Sigmoid colon (tissue), 7 donors: ENCODE measurements around the gene SYPL2. TPM values are rescaled to one million over a fixed set of nuclear protein-coding genes. Genes with fewer than 3 reads are reported as not detected.

ENCODE experiments used
- DNase-seq: peaks from one replicate; pipeline ENCODE4 v3.0.0-alpha.2; 2019
- H3K27ac ChIP-seq, 4 donors: fragments of 200-600 bp; sonication (generic); one replicate each; pipeline ENCODE4 v1.5.1; 2016 to 2019; ENCODE audit warnings: mild to moderate bottlenecking in 1 of 4
- H3K27me3 ChIP-seq, 3 donors: fragments of 200-600 bp; sonication (generic); one replicate each; pipeline ENCODE4 v1.5.1; 2019; ENCODE audit warnings: mild to moderate bottlenecking in 1 of 3
- H3K36me3 ChIP-seq, 4 donors: fragments of 200-600 bp; sonication (generic); one replicate each; pipeline ENCODE4 v1.5.1; 2016 to 2019
- H3K4me1 ChIP-seq, 4 donors: fragments of 200-600 bp; sonication (generic); one replicate each; pipeline ENCODE4 v1.5.1; 2017 to 2019
- H3K4me3 ChIP-seq, 4 donors: fragments of 200-600 bp; sonication (generic); one replicate each; pipeline ENCODE4 v1.5.1; 2017 to 2019; ENCODE audit warnings: mild to moderate bottlenecking in 2 of 4, moderate library complexity in 1 of 4
- H3K9me3 ChIP-seq, 4 donors: fragments of 200-600 bp in 3 of 4; sonication (generic) in 3 of 4; one replicate each; pipeline versions ENCODE4 v1.5.1 to v1.6.1; 2013 to 2019
- CTCF ChIP-seq, 4 experiments: fragments of 450-650 bp in 3 of 4; fragments of 200-600 bp in 1 of 4; IDR thresholded peaks; one replicate each; pipeline ENCODE4 v1.5.1; 2016 to 2019; ENCODE audit warnings: antibody characterized with exemption in 4 of 4, mild to moderate bottlenecking in 3 of 4, moderate library complexity in 2 of 4
- EP300 ChIP-seq, 4 donors: sonication (generic); formaldehyde crosslinking; IDR thresholded peaks; one replicate each; pipeline ENCODE4 v1.6.1; 2017; ENCODE audit warnings: antibody characterized with exemption in 4 of 4
- POLR2A ChIP-seq, 2 donors: fragments of 450-650 bp; IDR thresholded peaks; one replicate each; pipeline ENCODE4 v1.6.1; 2016; ENCODE audit warnings: antibody characterized with exemption in 2 of 2, mild to moderate bottlenecking in 2 of 2, moderate library complexity in 2 of 2
- POLR2AphosphoS5 ChIP-seq, 4 donors: sonication (generic); formaldehyde crosslinking; IDR thresholded peaks; one replicate each; pipeline ENCODE4 v1.6.1; 2017; ENCODE audit warnings: antibody characterized with exemption in 4 of 4
- WGBS, 2 donors: extraction: QIAGEN DNeasy Blood & Tissue Kit; methylation state at CpG; one replicate each; pipeline ENCODE4 v1.1.7; 2013; 5-methylcytosine and 5-hydroxymethylcytosine counted together
- intact Hi-C: fragments of 100-400 bp; cut with DNase I; formaldehyde crosslinking; loops from one replicate; pipeline ENCODE4 v1.15.1; 2023
- polyA plus RNA-seq, 3 donors: library from polyadenylated mRNA; stranded (reverse); fragments of 200-250 nt; gene quantifications; one replicate each; pipeline ENCODE4 v1.2.3, GENCODE V29; 2013
- total RNA-seq, 4 donors: library from RNA; depleted of rRNA; stranded (reverse); fragments of >200 nt; gene quantifications; one replicate each; pipeline ENCODE4 v1.1.0, GENCODE V29; 2016
- donor health status: healthy with polysubstance abuse.
- donor health status: Bipolar disorder and iron deficiency.
- donor health status: healthy.

Gene SYPL2
- total and polyA plus RNA-seq, 7 donors: under 0.01 to 6.9 (median 2.1) TPM; not detected in 1

- H3K9me3 ChIP-seq: no peaks in the 10 kb centered on the region
- 80 to 84% methylated on average over 1 of the region's 1 CpG for WGBS, 2 donors
These were observed 8.4 kb downstream of the SYPL2 start for GRCh38 chr1:109474697-109475096.

GRCh38 chr1:109475261-109475660 lies 8.9 kb downstream of the SYPL2 start:
- TF ChIP-seq EP300 (IDR thresholded peaks at IDR 0.05) (no peak), POLR2A (IDR thresholded peaks at IDR 0.05) (no peak)
- intact Hi-C loops: no loop called here
- Histone ChIP-seq H3K27me3 (no peaks in the 10 kb centered on the region), H3K36me3 (peaks cover 0 to 29% (median 0%) of the 10 kb centered on the region in 4 donors), H3K9me3 (no peaks in the 10 kb centered on the region), H3K27ac (no peak overlapping the region), H3K4me3 (no peak overlapping the region), H3K4me1 (no peaks in the 10 kb centered on the region)
- no peak for DNase-seq
- 86% methylated on average over 9 of the region's 9 CpGs for WGBS, 2 donors

More at GRCh38 chr1:109474697-109475096, 8.4 kb downstream of the SYPL2 start:
- H3K27me3 ChIP-seq: no peaks in the 10 kb centered on the region
- no peaks in the 10 kb centered on the region for H3K4me1 ChIP-seq
- no peak overlapping the region for H3K27ac ChIP-seq
- TF ChIP-seq CTCF (IDR thresholded peaks at IDR 0.05) (no peak), EP300 (IDR thresholded peaks at IDR 0.05) (no peak), POLR2A (IDR thresholded peaks at IDR 0.05) (no peak), POLR2AphosphoS5 (IDR thresholded peaks at IDR 0.05) (no peak)
- intact Hi-C loops: no loop called here
- peaks cover 0 to 23% (median 0%) of the 10 kb centered on the region in 4 donors for H3K36me3 ChIP-seq
- no peak overlapping the region for H3K4me3 ChIP-seq
- DNase-seq: no peak

GRCh38 chr1:109476825-109477224 lies 10.5 kb downstream of the SYPL2 start:
- Histone ChIP-seq H3K27ac (no peak overlapping the region), H3K4me1 (no peaks in the 10 kb centered on the region), H3K27me3 (no peaks in the 10 kb centered on the region), H3K4me3 (no peak overlapping the region), H3K9me3 (no peaks in the 10 kb centered on the region), H3K36me3 (peaks cover 0 to 30% (median 0%) of the 10 kb centered on the region in 4 donors)
- intact Hi-C loops: no loop called here
- no peak for TF ChIP-seq EP300 (IDR thresholded peaks at IDR 0.05)
- no peak for TF ChIP-seq POLR2A (IDR thresholded peaks at IDR 0.05)
- TF ChIP-seq CTCF (IDR thresholded peaks at IDR 0.05): no peak
- no peak for TF ChIP-seq POLR2AphosphoS5 (IDR thresholded peaks at IDR 0.05)
- no peak for DNase-seq
- WGBS, 2 donors: 90 to 91% methylated on average over 8 of the region's 8 CpGs

GRCh38 chr1:109477821-109478220 lies 11.5 kb downstream of the SYPL2 start:
- intact Hi-C loops: no loop called here
- H3K36me3 ChIP-seq: peaks cover 0 to 30% (median 0%) of the 10 kb centered on the region in 4 donors
- 65 to 69% methylated on average over 6 of the region's 6 CpGs for WGBS, 2 donors
- H3K4me3 ChIP-seq: no peak overlapping the region
- peaks cover 0 to 3% (median 1%) of the 10 kb centered on the region in 4 donors for H3K4me1 ChIP-seq
- no peaks in the 10 kb centered on the region for H3K9me3 ChIP-seq
- no peaks in the 10 kb centered on the region for H3K27me3 ChIP-seq
- TF ChIP-seq CTCF (IDR thresholded peaks at IDR 0.05) (no peak), POLR2A (IDR thresholded peaks at IDR 0.05) (no peak), POLR2AphosphoS5 (IDR thresholded peaks at IDR 0.05) (no peak), EP300 (IDR thresholded peaks at IDR 0.05) (no peak)
- no peak overlapping the region for H3K27ac ChIP-seq
- DNase-seq: no peak

- Histone ChIP-seq H3K27me3 (no peaks in the 10 kb centered on the region), H3K4me1 (peaks cover 0 to 10% (median 7%) of the 10 kb centered on the region in 4 donors), H3K4me3 (no peak overlapping the region), H3K36me3 (peaks cover 0 to 30% (median 0%) of the 10 kb centered on the region in 4 donors), H3K9me3 (no peaks in the 10 kb centered on the region), H3K27ac (no peak overlapping the region)
- no peak for TF ChIP-seq EP300 (IDR thresholded peaks at IDR 0.05)
- no peak for TF ChIP-seq POLR2AphosphoS5 (IDR thresholded peaks at IDR 0.05)
- no peak for TF ChIP-seq POLR2A (IDR thresholded peaks at IDR 0.05)
- TF ChIP-seq CTCF (IDR thresholded peaks at IDR 0.05): no peak
- WGBS, 2 donors: 5 to 12% methylated on average over 7 of the region's 7 CpGs
- intact Hi-C loops: no loop called here
- DNase-seq: no peak
These were observed 12.5 kb downstream of the SYPL2 start for GRCh38 chr1:109478806-109479205.
